ENCODE results near the gene TXNRD2.

- TF ChIP-seq EZH2phosphoT487 (IDR thresholded peaks at IDR 0.05; ENCODE audit: borderline replicate concordance, low read length), result no peak
- TF ChIP-seq, protein P1, sequence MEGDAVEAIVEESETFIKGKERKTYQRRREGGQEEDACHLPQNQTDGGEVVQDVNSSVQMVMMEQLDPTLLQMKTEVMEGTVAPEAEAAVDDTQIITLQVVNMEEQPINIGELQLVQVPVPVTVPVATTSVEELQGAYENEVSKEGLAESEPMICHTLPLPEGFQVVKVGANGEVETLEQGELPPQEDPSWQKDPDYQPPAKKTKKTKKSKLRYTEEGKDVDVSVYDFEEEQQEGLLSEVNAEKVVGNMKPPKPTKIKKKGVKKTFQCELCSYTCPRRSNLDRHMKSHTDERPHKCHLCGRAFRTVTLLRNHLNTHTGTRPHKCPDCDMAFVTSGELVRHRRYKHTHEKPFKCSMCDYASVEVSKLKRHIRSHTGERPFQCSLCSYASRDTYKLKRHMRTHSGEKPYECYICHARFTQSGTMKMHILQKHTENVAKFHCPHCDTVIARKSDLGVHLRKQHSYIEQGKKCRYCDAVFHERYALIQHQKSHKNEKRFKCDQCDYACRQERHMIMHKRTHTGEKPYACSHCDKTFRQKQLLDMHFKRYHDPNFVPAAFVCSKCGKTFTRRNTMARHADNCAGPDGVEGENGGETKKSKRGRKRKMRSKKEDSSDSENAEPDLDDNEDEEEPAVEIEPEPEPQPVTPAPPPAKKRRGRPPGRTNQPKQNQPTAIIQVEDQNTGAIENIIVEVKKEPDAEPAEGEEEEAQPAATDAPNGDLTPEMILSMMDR (conservative IDR thresholded peaks at IDR 0.05; ENCODE audit: low read depth, low read length), result no peak; the same call in 1 of the 2 replicates
Measured at GRCh38 chr22:19910180-19910744, 31.4 kb downstream of the TXNRD2 start.

Measured in PC-3 (cell line).